ENCODE data around the gene KDM5C.
A peak's percentile ranks its signal among the peaks of the same experiment; 100 is the strongest.

Gene KDM5C

GRCh38 chrX:53190363-53190960 is 34.5 kb downstream of the KDM5C start:
- no peak for FAIRE-seq

- FAIRE-seq = no peak
Observed at GRCh38 chrX:53188763-53189162, 36.2 kb downstream of the KDM5C start.

- no peak for FAIRE-seq
Observed at GRCh38 chrX:53186351-53186750, 38.7 kb downstream of the KDM5C start.

GRCh38 chrX:53184836-53185235 is 40.2 kb downstream of the KDM5C start:
- no peak for FAIRE-seq

- no peak for FAIRE-seq
Observed at GRCh38 chrX:53171356-53171755, 53.7 kb downstream of the KDM5C start.

- FAIRE-seq = peak; percentile 90
Observed at GRCh38 chrX:53166103-53166502, 58.9 kb downstream of the KDM5C start.

GRCh38 chrX:53164566-53164965 is 60.4 kb downstream of the KDM5C start:
- FAIRE-seq = peak; percentile 91

- FAIRE-seq = no peak
Observed at GRCh38 chrX:53163436-53163835, 61.6 kb downstream of the KDM5C start.

- FAIRE-seq = peak; percentile 41
Observed at GRCh38 chrX:53160297-53160983, 64.6 kb downstream of the KDM5C start.

- FAIRE-seq = no peak
Observed at GRCh38 chrX:53159184-53159583, 65.8 kb downstream of the KDM5C start.

- no peak for FAIRE-seq
Observed at GRCh38 chrX:53156207-53156596, 68.8 kb downstream of the KDM5C start.

- no peak for FAIRE-seq
Observed at GRCh38 chrX:53155512-53156206, 69.3 kb downstream of the KDM5C start.

GRCh38 chrX:53153581-53153980 is 71.4 kb downstream of the KDM5C start:
- no peak for FAIRE-seq

All from colon (tissue), 2 donors.